PC-3 (cell line): ENCODE data around the gene PRKRIP1. TPM values are rescaled to one million over a fixed set of nuclear protein-coding genes. Genes with fewer than 3 reads are reported as not detected.

Source experiments
- ATAC-seq: fragments of 200-7000 bp; cut with Tn5 transposase; 2 replicates; pipeline ENCODE4 v1.9.1; 2020; ENCODE audit warnings: mild to moderate bottlenecking, moderate library complexity
- BruUV-seq: library from RNA; stranded (reverse); fragments of 400-500 nt; replicated peaks from 2 replicates; lab custom pipeline; 2021; lab: Mats Ljungman, UMichigan
- CTCF ChIA-PET: fragments of 300-600 bp; sonication (Branson Sonifier 250); formaldehyde crosslinking; loops from one replicate; lab custom pipeline; 2022; ENCODE audit warnings: antibody characterized with exemption; lab: Charles Lee
- POLR2A ChIA-PET: fragments of 300-600 bp; sonication (Branson Sonifier 250); formaldehyde crosslinking; loops from one replicate; lab custom pipeline; 2022; ENCODE audit warnings: antibody characterized with exemption; ENCODE audit not compliant: unreplicated experiment; lab: Charles Lee
- DNase-seq: peaks from one replicate; pipeline ENCODE4 v3.0.0-alpha.2; 2015
- H2AFZ ChIP-seq: fragments of 300-600 bp; sonication (generic); 2 replicates; pipeline ENCODE4 v1.6.0; 2016; ENCODE audit warnings: antibody characterized with exemption, low read length
- H3F3A ChIP-seq: fragments of 300-600 bp; sonication (generic); one replicate; pipeline ENCODE4 v1.6.0; 2017; ENCODE audit warnings: antibody characterized with exemption, low read length, control low read depth, mild to moderate bottlenecking; ENCODE audit not compliant: unreplicated experiment
- H3K27ac ChIP-seq: fragments of 300-600 bp; sonication (generic); 2 replicates; pipeline ENCODE4 v1.5.1; 2016; ENCODE audit warnings: mild to moderate bottlenecking, low read length
- H3K27me3 ChIP-seq: fragments of 300-600 bp; sonication (generic); 2 replicates; pipeline ENCODE4 v1.6.1; 2016; ENCODE audit warnings: low read length, mixed read lengths
- H3K36me3 ChIP-seq: fragments of 300-600 bp; sonication (generic); 2 replicates; pipeline ENCODE4 v1.6.1; 2016; ENCODE audit warnings: low read depth, mixed run types, low read length, mixed read lengths
- H3K4me1 ChIP-seq: fragments of 300-600 bp; sonication (generic); 2 replicates; pipeline ENCODE4 v1.5.1; 2016; ENCODE audit warnings: low read length; ENCODE audit not compliant: insufficient read depth
- H3K4me2 ChIP-seq: fragments of 300-600 bp; sonication (generic); 2 replicates; pipeline ENCODE4 v1.6.0; 2016; ENCODE audit warnings: low read length
- H3K4me3 ChIP-seq: fragments of 300-600 bp; sonication (generic); 2 replicates; pipeline ENCODE4 v1.5.1; 2016; ENCODE audit warnings: mild to moderate bottlenecking, low read length, mixed read lengths
- H3K79me2 ChIP-seq: fragments of 300-600 bp; sonication (generic); 2 replicates; pipeline ENCODE4 v1.6.1; 2017; ENCODE audit warnings: low read length, mixed read lengths
- H3K9ac ChIP-seq: fragments of 300-600 bp; sonication (generic); 2 replicates; pipeline ENCODE4 v1.6.0; 2016; ENCODE audit warnings: mild to moderate bottlenecking, low read length
- H3K9me2 ChIP-seq: fragments of 300-600 bp; sonication (generic); replicated peaks from 2 replicates; pipeline ENCODE4 v1.6.1; 2016; ENCODE audit warnings: mixed run types, low read length, mixed read lengths
- H3K9me3 ChIP-seq: fragments of 300-600 bp; sonication (generic); 2 replicates; pipeline ENCODE4 v1.6.1; 2016; ENCODE audit warnings: low read length, mixed read lengths
- H4K20me1 ChIP-seq: fragments of 300-600 bp; sonication (generic); 2 replicates; pipeline ENCODE4 v1.6.1; 2016; ENCODE audit warnings: low read length, mixed read lengths
- CTCF ChIP-seq: fragments of 300-600 bp; sonication (generic); conservative IDR thresholded peaks from 2 replicates; pipeline ENCODE4 v1.5.1; 2017; ENCODE audit warnings: antibody characterized with exemption, low read depth, mild to moderate bottlenecking, low read length
- EZH2 ChIP-seq: fragments of 300-600 bp; sonication (generic); IDR thresholded peaks from one replicate; pipeline ENCODE4 v1.6.1; 2017; ENCODE audit warnings: antibody characterized with exemption, mild to moderate bottlenecking, low read length; ENCODE audit not compliant: unreplicated experiment
- EZH2phosphoT487 ChIP-seq: fragments of 300-600 bp; sonication (generic); IDR thresholded peaks from 2 replicates; pipeline ENCODE4 v1.6.1; 2018; ENCODE audit warnings: mild to moderate bottlenecking, antibody characterized with exemption, low read length, borderline replicate concordance
- intact Hi-C: fragments of 100-400 bp; cut with micrococcal nuclease; formaldehyde crosslinking; loops from 2 replicates; pipeline ENCODE4 v1.9.0; 2023
- total RNA-seq: library from RNA; depleted of rRNA; stranded (reverse); fragments of >200 nt; gene quantifications from 2 replicates; pipeline ENCODE4 v1.2.3, GENCODE V29; 2014

Gene PRKRIP1
- total RNA-seq, 1 experiment from 2014 or later: 28.9 TPM

- Histone ChIP-seq H3K4me3 (no peak overlapping the region), H3K9me2 (no peaks in the 10 kb centered on the region), H3K9ac (no peak overlapping the region), H3K4me1 (peaks cover 6% of the 10 kb centered on the region; the same call in 1 of the 2 replicates), H3K27me3 (no peaks in the 10 kb centered on the region), H3K9me3 (no peaks in the 10 kb centered on the region), H3F3A (no peaks in the 10 kb centered on the region), H2AFZ (no peak overlapping the region), H4K20me1 (no peaks in the 10 kb centered on the region), H3K36me3 (no peaks in the 10 kb centered on the region; the same call in 1 of the 2 replicates), H3K79me2 (peaks cover 12% of the 10 kb centered on the region), H3K4me2 (no peak overlapping the region), H3K27ac (no peak overlapping the region)
- ChIA-PET CTCF (no interaction called here), POLR2A (no interaction called here)
- ATAC-seq: no peak
- no peak for TF ChIP-seq EZH2phosphoT487
- no peak for TF ChIP-seq CTCF
- no peak for TF ChIP-seq EZH2
- intact Hi-C loops: no loop called here
- no TSS peak for BruUV-seq
- no peak for DNase-seq
These were observed 73.3 kb downstream of the PRKRIP1 start for GRCh38 chr7:102469351-102469971.

- Histone ChIP-seq H3K4me3 (no peak overlapping the region), H3F3A (no peaks in the 10 kb centered on the region), H3K79me2 (peaks cover 7% of the 10 kb centered on the region), H3K27me3 (no peaks in the 10 kb centered on the region), H3K9me2 (no peaks in the 10 kb centered on the region), H3K9me3 (no peaks in the 10 kb centered on the region), H4K20me1 (no peaks in the 10 kb centered on the region), H2AFZ (no peak overlapping the region), H3K9ac (no peak overlapping the region), H3K27ac (no peak overlapping the region), H3K36me3 (no peaks in the 10 kb centered on the region; the same call in 1 of the 2 replicates), H3K4me1 (peaks cover 6% of the 10 kb centered on the region; the same call in 1 of the 2 replicates), H3K4me2 (no peak overlapping the region)
- BruUV-seq: no TSS peak
- ChIA-PET POLR2A (no interaction called here), CTCF (no interaction called here)
- TF ChIP-seq EZH2phosphoT487 (no peak), EZH2 (no peak), CTCF (no peak)
- DNase-seq (no peak), ATAC-seq (no peak)
- intact Hi-C loops: no loop called here
These were observed 74.0 kb downstream of the PRKRIP1 start for GRCh38 chr7:102469972-102470825.

GRCh38 chr7:102471791-102472125 is 75.6 kb downstream of the PRKRIP1 start:
- Histone ChIP-seq H3K79me2 (no peaks in the 10 kb centered on the region), H3K36me3 (no peaks in the 10 kb centered on the region; the same call in 1 of the 2 replicates), H3K9me3 (no peaks in the 10 kb centered on the region), H4K20me1 (no peaks in the 10 kb centered on the region), H3K9ac (no peak overlapping the region), H3K27ac (no peak overlapping the region), H3K4me1 (no peaks in the 10 kb centered on the region), H3K4me2 (no peak overlapping the region), H3K27me3 (no peaks in the 10 kb centered on the region), H3K4me3 (no peak overlapping the region), H2AFZ (no peak overlapping the region), H3K9me2 (no peaks in the 10 kb centered on the region), H3F3A (no peaks in the 10 kb centered on the region)
- ChIA-PET CTCF (no interaction called here), POLR2A (no interaction called here)
- BruUV-seq: no TSS peak
- no peak for DNase-seq
- no peak for ATAC-seq
- no peak for TF ChIP-seq EZH2
- TF ChIP-seq EZH2phosphoT487: no peak
- no peak for TF ChIP-seq CTCF
- intact Hi-C loops: no loop called here
